Endothelial cell of umbilical vein (primary cell): ENCODE data around the gene MSMB. TPM values are rescaled to one million over a fixed set of nuclear protein-coding genes. Genes with fewer than 3 reads are reported as not detected.

Experiments
- BruUV-seq: library from RNA; stranded (reverse); fragments of 400-500 nt; replicated peaks from 2 replicates; lab custom pipeline; 2021; lab: Mats Ljungman, UMichigan
- CTCF ChIA-PET: fragments of 300-600, 350-600 bp; sonication (Branson Sonifier 250); formaldehyde crosslinking; loops from one replicate; lab custom pipeline; 2021; ENCODE audit warnings: antibody characterized with exemption, inconsistent platforms; lab: Charles Lee
- POLR2A ChIA-PET: fragments of 300-600, 350-600 bp; sonication (Branson Sonifier 250); formaldehyde crosslinking; loops from one replicate; lab custom pipeline; 2021; ENCODE audit warnings: antibody characterized with exemption, inconsistent platforms; lab: Charles Lee
- DNase-seq: peaks from one replicate; pipeline ENCODE4 v3.0.0-alpha.2; 2011; ENCODE audit warnings: low read depth, low spot score
- FAIRE-seq: peaks from 2 replicates; lab custom pipeline; 2011; peaks lifted over from hg19 to GRCh38; lab: Jason Lieb, UNC
- H2AFZ ChIP-seq: 2 replicates; pipeline ENCODE4 v1.6.0; 2012; ENCODE audit warnings: low read depth, low read length, control low read depth, inconsistent platforms
- H3K27ac ChIP-seq: 2 replicates; pipeline ENCODE4 v1.5.1; 2011; ENCODE audit warnings: low read depth, mild to moderate bottlenecking, control low read depth, low read length, moderate library complexity; ENCODE audit not compliant: insufficient read depth
- H3K27me3 ChIP-seq, 2 experiments: 2 replicates each; pipeline versions ENCODE4 v1.6.0 to v1.6.1; 2011; ENCODE audit warnings: low read length in 2 of 2, mixed read lengths in 1 of 2; ENCODE audit not compliant: control insufficient read depth in 2 of 2, insufficient read depth in 2 of 2
- H3K36me3 ChIP-seq, 2 experiments: 2 replicates in 1 of 2; 3 replicates in 1 of 2; pipeline ENCODE4 v1.5.1; 2011; ENCODE audit warnings: low read length in 2 of 2, mild to moderate bottlenecking in 1 of 2, moderate library complexity in 1 of 2; ENCODE audit not compliant: control insufficient read depth in 2 of 2, insufficient read depth in 2 of 2; ENCODE audit errors: extremely low read depth in 1 of 2
- H3K4me1 ChIP-seq: 3 replicates; pipeline ENCODE4 v1.5.1; 2011; ENCODE audit warnings: mild to moderate bottlenecking, low read length; ENCODE audit not compliant: control insufficient read depth, insufficient read depth; ENCODE audit errors: extremely low read depth
- H3K4me2 ChIP-seq: 2 replicates; pipeline ENCODE4 v1.6.1; 2011; ENCODE audit warnings: low read length, control low read depth, mixed read lengths; ENCODE audit not compliant: insufficient read depth
- H3K4me3 ChIP-seq, 3 experiments: fragments of 200-600 bp in 1 of 3; sonication (generic), shearing (Covaris generic) in 1 of 3; replicated peaks in 1 of 3; 2 replicates each; pipeline ENCODE4 v1.5.1; 2011 to 2016; ENCODE audit warnings: control low read depth in 3 of 3, low read length in 3 of 3, mild to moderate bottlenecking in 2 of 3, inconsistent platforms in 1 of 3, low read depth in 1 of 3, moderate library complexity in 1 of 3; ENCODE audit not compliant: insufficient read depth in 1 of 3
- H3K79me2 ChIP-seq: 2 replicates; pipeline ENCODE4 v1.6.0; 2012; ENCODE audit warnings: low read length, inconsistent platforms; ENCODE audit not compliant: control insufficient read depth, insufficient read depth
- H3K9ac ChIP-seq: replicated peaks from 2 replicates; pipeline ENCODE3; 2011; ENCODE audit warnings: low read length, control low read depth; ENCODE audit not compliant: insufficient read depth; ENCODE audit errors: extremely low read depth
- H3K9me1 ChIP-seq: replicated peaks from 3 replicates; pipeline ENCODE4 v1.6.0; 2011; ENCODE audit warnings: mild to moderate bottlenecking, low read length; ENCODE audit not compliant: control insufficient read depth, insufficient read depth; ENCODE audit errors: extremely low read depth
- H3K9me3 ChIP-seq: replicated peaks from 2 replicates; pipeline ENCODE4 v1.5.1; 2012; ENCODE audit warnings: low read length, inconsistent platforms; ENCODE audit not compliant: control insufficient read depth, insufficient read depth
- H4K20me1 ChIP-seq: replicated peaks from 2 replicates; pipeline ENCODE3; 2011; ENCODE audit warnings: mild to moderate bottlenecking, low read length; ENCODE audit not compliant: control insufficient read depth, insufficient read depth; ENCODE audit errors: extremely low read depth
- EZH2 ChIP-seq: IDR thresholded peaks from 2 replicates; pipeline ENCODE4 v1.6.1; 2012; ENCODE audit warnings: borderline replicate concordance, low read depth, mild to moderate bottlenecking, moderate library complexity, low read length, inconsistent platforms; ENCODE audit not compliant: severe bottlenecking
- FOS ChIP-seq: IDR thresholded peaks from 2 replicates; pipeline ENCODE4 v1.6.1; 2011; ENCODE audit warnings: mild to moderate bottlenecking, low read length, moderate library complexity, borderline replicate concordance; ENCODE audit not compliant: insufficient read depth
- GATA2 ChIP-seq: IDR thresholded peaks from 2 replicates; pipeline ENCODE4 v1.7.0; 2011; ENCODE audit warnings: low read depth, mild to moderate bottlenecking, moderate library complexity, mixed read lengths, low read length; ENCODE audit not compliant: insufficient read length, insufficient read depth
- JUN ChIP-seq: IDR thresholded peaks from 2 replicates; pipeline ENCODE4 v1.6.1; 2011; ENCODE audit warnings: borderline replicate concordance, low read depth; ENCODE audit not compliant: insufficient read length, insufficient read depth
- MYC ChIP-seq: IDR thresholded peaks from one replicate; pipeline ENCODE4 v1.6.1; 2011; ENCODE audit warnings: mild to moderate bottlenecking, low read depth, low read length
- POLR2A ChIP-seq: IDR thresholded peaks from 2 replicates; pipeline ENCODE4 v1.6.1; 2012; ENCODE audit warnings: low read depth, mild to moderate bottlenecking, control low read depth, low read length
- POLR2AphosphoS5 ChIP-seq: IDR thresholded peaks from 2 replicates; pipeline ENCODE4 v1.6.1; 2012; ENCODE audit warnings: low read depth, mild to moderate bottlenecking, control low read depth, low read length, moderate library complexity; ENCODE audit not compliant: insufficient read depth
- dilution Hi-C: fragments of 300-500 bp; cut with MboI; formaldehyde crosslinking; loops from one replicate; pipeline ENCODE4 v1.15.0; 2019; ENCODE audit warnings: low sequenced_read_pairs; ENCODE audit not compliant: extremely low pct_ligation_motif_present
- intact Hi-C: fragments of 100-400 bp; cut with micrococcal nuclease; formaldehyde crosslinking; loops from one replicate; pipeline ENCODE4 v1.10.0; 2022
- polyA plus RNA-seq, 4 experiments: library from polyadenylated mRNA; depleted of rRNA in 3 of 4; stranded (reverse) in 3 of 4; unstranded in 1 of 4; fragments of >200 nt; gene quantifications; 2 replicates each; pipeline versions ENCODE4 v1.2.1 to v1.2.3, GENCODE V29; 2011 to 2012; ENCODE audit warnings: missing spikeins in 1 of 4
- total RNA-seq: library from RNA; stranded (reverse); gene quantifications from 2 replicates; pipeline ENCODE4 v1.2.3, GENCODE V29; 2021
- TF ChIP-seq, protein P1 (sequence below): IDR thresholded peaks from 2 replicates; pipeline ENCODE4 v1.6.1; 2011; ENCODE audit not compliant: insufficient read depth, insufficient read length
- TF ChIP-seq, protein P2 (sequence below), 2 donors: IDR thresholded peaks; 1 replicate in 1 of 2; 2 replicates in 1 of 2; pipeline ENCODE4 v1.5.1; 2011; ENCODE audit warnings: low read length in 2 of 2, mild to moderate bottlenecking in 2 of 2, moderate library complexity in 2 of 2, control low read depth in 1 of 2, inconsistent platforms in 1 of 2, low read depth in 1 of 2; ENCODE audit not compliant: insufficient read depth in 1 of 2; ENCODE audit errors: extremely low read depth in 1 of 2

The MSMB gene
- total and polyA plus RNA-seq, 2 donors (not counting 3 experiments of a cell fraction or from before 2014, with no cell fraction given) = not detected

GRCh38 chr10:46052057-46052790 is 6.2 kb upstream of the MSMB start:
- dilution Hi-C loops = no loop called here

More at GRCh38 chr10:46052057-46052790, 6.2 kb upstream of the MSMB start:
- no peak overlapping the region for H2AFZ ChIP-seq
- no peak overlapping the region for H3K9ac ChIP-seq
- POLR2A ChIA-PET = no interaction called here
- H3K4me3 ChIP-seq = no peak overlapping the region
- intact Hi-C loops = no loop called here
- H3K27ac ChIP-seq = no peak overlapping the region
- no peak for DNase-seq
- H3K79me2 ChIP-seq = no peaks in the 10 kb centered on the region
- no peak overlapping the region for H3K4me2 ChIP-seq
- no peaks in the 10 kb centered on the region for H4K20me1 ChIP-seq
- no peaks in the 10 kb centered on the region for H3K4me1 ChIP-seq
- H3K9me3 ChIP-seq = no peaks in the 10 kb centered on the region
- H3K27me3 ChIP-seq = peaks cover 0 to 3% of the 10 kb centered on the region in 2 experiments
- TF ChIP-seq POLR2AphosphoS5 = no peak
- no peak for TF ChIP-seq MYC
- TF ChIP-seq EZH2 = no peak
- TF ChIP-seq GATA2 = no peak
- TF ChIP-seq POLR2A = no peak
- TF ChIP-seq, protein P1, sequence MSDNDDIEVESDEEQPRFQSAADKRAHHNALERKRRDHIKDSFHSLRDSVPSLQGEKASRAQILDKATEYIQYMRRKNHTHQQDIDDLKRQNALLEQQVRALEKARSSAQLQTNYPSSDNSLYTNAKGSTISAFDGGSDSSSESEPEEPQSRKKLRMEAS = no peak
- TF ChIP-seq, protein P2, sequence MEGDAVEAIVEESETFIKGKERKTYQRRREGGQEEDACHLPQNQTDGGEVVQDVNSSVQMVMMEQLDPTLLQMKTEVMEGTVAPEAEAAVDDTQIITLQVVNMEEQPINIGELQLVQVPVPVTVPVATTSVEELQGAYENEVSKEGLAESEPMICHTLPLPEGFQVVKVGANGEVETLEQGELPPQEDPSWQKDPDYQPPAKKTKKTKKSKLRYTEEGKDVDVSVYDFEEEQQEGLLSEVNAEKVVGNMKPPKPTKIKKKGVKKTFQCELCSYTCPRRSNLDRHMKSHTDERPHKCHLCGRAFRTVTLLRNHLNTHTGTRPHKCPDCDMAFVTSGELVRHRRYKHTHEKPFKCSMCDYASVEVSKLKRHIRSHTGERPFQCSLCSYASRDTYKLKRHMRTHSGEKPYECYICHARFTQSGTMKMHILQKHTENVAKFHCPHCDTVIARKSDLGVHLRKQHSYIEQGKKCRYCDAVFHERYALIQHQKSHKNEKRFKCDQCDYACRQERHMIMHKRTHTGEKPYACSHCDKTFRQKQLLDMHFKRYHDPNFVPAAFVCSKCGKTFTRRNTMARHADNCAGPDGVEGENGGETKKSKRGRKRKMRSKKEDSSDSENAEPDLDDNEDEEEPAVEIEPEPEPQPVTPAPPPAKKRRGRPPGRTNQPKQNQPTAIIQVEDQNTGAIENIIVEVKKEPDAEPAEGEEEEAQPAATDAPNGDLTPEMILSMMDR (IDR thresholded peaks at IDR 0.05; ENCODE audit: extremely low read depth in 1 of 2, insufficient read depth in 1 of 2, low read depth in 1 of 2, low read length in 2 of 2) = no peak
- no peak for TF ChIP-seq FOS
- no peak for TF ChIP-seq JUN
- no peaks in the 10 kb centered on the region for H3K36me3 ChIP-seq
- FAIRE-seq = no peak
- CTCF ChIA-PET = no interaction called here
- BruUV-seq = no TSS peak
- no peaks in the 10 kb centered on the region for H3K9me1 ChIP-seq
